GM18870 (cell line): Measurements from ENCODE around the gene EPB41.

ENCODE experiments used
- ATAC-seq: cut with Tn5 transposase; IDR thresholded peaks from one replicate; pipeline ENCODE4 v1.9.1; 2021; ENCODE audit warnings: moderate library complexity; ENCODE audit not compliant: unreplicated experiment

Gene EPB41

GRCh38 chr1:28890836-28891235, 23.5 kb upstream of the EPB41 start:
- ATAC-seq, result no peak

- no peak for ATAC-seq
These were observed 23.1 kb upstream of the EPB41 start for GRCh38 chr1:28891256-28891655.

- ATAC-seq, result no peak
These were observed 20.8 kb upstream of the EPB41 start for GRCh38 chr1:28893403-28894102.

GRCh38 chr1:28894785-28895184, 19.6 kb upstream of the EPB41 start:
- ATAC-seq, result no peak

GRCh38 chr1:28895896-28896608, 18.3 kb upstream of the EPB41 start:
- no peak for ATAC-seq

GRCh38 chr1:28896609-28896986, 17.8 kb upstream of the EPB41 start:
- no peak for ATAC-seq

- ATAC-seq, result no peak
These were observed 16.6 kb upstream of the EPB41 start for GRCh38 chr1:28897789-28898188.

GRCh38 chr1:28898405-28898881, 15.9 kb upstream of the EPB41 start:
- no peak for ATAC-seq

- ATAC-seq, result no peak
These were observed 15.1 kb upstream of the EPB41 start for GRCh38 chr1:28899267-28899666.

GRCh38 chr1:28900562-28900961, 13.8 kb upstream of the EPB41 start:
- no peak for ATAC-seq

GRCh38 chr1:28902738-28903137, 11.6 kb upstream of the EPB41 start:
- no peak for ATAC-seq

- no peak for ATAC-seq
These were observed 8.3 kb upstream of the EPB41 start for GRCh38 chr1:28905921-28906666.

- ATAC-seq, result no peak
These were observed 5.2 kb upstream of the EPB41 start for GRCh38 chr1:28909198-28909597.

- no peak for ATAC-seq
These were observed 3.8 kb upstream of the EPB41 start for GRCh38 chr1:28910379-28911115.

- ATAC-seq, result no peak
These were observed 562 bp upstream of the EPB41 start for GRCh38 chr1:28913786-28914227.

GRCh38 chr1:28915031-28915895, 894 bp downstream of the EPB41 start:
- no peak for ATAC-seq

GRCh38 chr1:28917757-28918118, 3.4 kb downstream of the EPB41 start:
- no peak for ATAC-seq

GRCh38 chr1:28921286-28921869, 7.0 kb downstream of the EPB41 start:
- no peak for ATAC-seq

- ATAC-seq, result no peak
These were observed 11.1 kb downstream of the EPB41 start for GRCh38 chr1:28925350-28925891.
